Fibroblast of lung (primary cell): ENCODE data around the gene SEMA5A. TPM values are rescaled to one million over a fixed set of nuclear protein-coding genes. Genes with fewer than 3 reads are reported as not detected.

Experiments
- DNase-seq, 2 donors: peaks; one replicate each; pipeline versions ENCODE4 v3.0.0 to v3.0.0-alpha.2; 2010; ENCODE audit warnings: low read depth in 2 of 2
- H2AFZ ChIP-seq: 2 replicates; pipeline ENCODE4 v1.5.1; 2012; ENCODE audit warnings: low read length, control low read depth, inconsistent platforms
- H3K27ac ChIP-seq: 2 replicates; pipeline ENCODE4 v1.5.1; 2011; ENCODE audit warnings: low read length, control low read depth; ENCODE audit not compliant: insufficient read depth
- H3K27me3 ChIP-seq: 2 replicates; pipeline ENCODE4 v1.5.1; 2011; ENCODE audit warnings: mild to moderate bottlenecking, low read length; ENCODE audit not compliant: control insufficient read depth, insufficient read depth
- H3K36me3 ChIP-seq: 2 replicates; pipeline ENCODE4 v1.5.1; 2011; ENCODE audit warnings: low read length; ENCODE audit not compliant: control insufficient read depth, insufficient read depth
- H3K4me1 ChIP-seq: 2 replicates; pipeline ENCODE4 v1.5.1; 2011; ENCODE audit warnings: low read length; ENCODE audit not compliant: control insufficient read depth, insufficient read depth; ENCODE audit errors: extremely low read depth
- H3K4me2 ChIP-seq: 2 replicates; pipeline ENCODE4 v1.5.1; 2011; ENCODE audit warnings: low read length, control low read depth; ENCODE audit not compliant: insufficient read depth; ENCODE audit errors: extremely low read depth
- H3K4me3 ChIP-seq, 4 experiments: fragments of 200-600 bp in 1 of 4; sonication (generic) in 1 of 4; replicated peaks in 1 of 4; 2 replicates each; pipeline ENCODE4 v1.5.1; 2011 to 2016; ENCODE audit warnings: low read length in 4 of 4, low read depth in 3 of 4, mild to moderate bottlenecking in 3 of 4, control low read depth in 2 of 4, inconsistent platforms in 1 of 4, mixed read lengths in 1 of 4; ENCODE audit not compliant: insufficient read depth in 1 of 4; ENCODE audit errors: control extremely low read depth in 1 of 4
- H3K79me2 ChIP-seq: 2 replicates; pipeline ENCODE4 v1.5.1; 2012; ENCODE audit warnings: mild to moderate bottlenecking, low read length, inconsistent platforms; ENCODE audit not compliant: control insufficient read depth, insufficient read depth
- H3K9ac ChIP-seq: 2 replicates; pipeline ENCODE4 v1.5.1; 2011; ENCODE audit warnings: mild to moderate bottlenecking, low read length, control low read depth; ENCODE audit not compliant: insufficient read depth
- H3K9me3 ChIP-seq: 2 replicates; pipeline ENCODE4 v1.5.1; 2012; ENCODE audit warnings: low read depth, low read length; ENCODE audit not compliant: control insufficient read depth, insufficient read depth
- H4K20me1 ChIP-seq: 2 replicates; pipeline ENCODE4 v1.5.1; 2011; ENCODE audit warnings: low read length; ENCODE audit not compliant: control insufficient read depth, insufficient read depth; ENCODE audit errors: extremely low read depth
- EZH2 ChIP-seq: IDR thresholded peaks from 2 replicates; pipeline ENCODE4 v1.5.1; 2012; ENCODE audit warnings: low read length, control low read depth, mild to moderate bottlenecking; ENCODE audit errors: missing control alignments
- polyA plus RNA-seq, 2 donors: library from polyadenylated mRNA; depleted of rRNA in 1 of 2; stranded (reverse) in 1 of 2; unstranded in 1 of 2; fragments of >200 nt; gene quantifications; 2 replicates each; pipeline ENCODE4 v1.2.1, GENCODE V29; 2011 to 2012; ENCODE audit warnings: missing spikeins in 1 of 2
- total RNA-seq: library from RNA; depleted of rRNA; stranded (reverse); fragments of >200 nt; gene quantifications from 2 replicates; pipeline ENCODE4 v1.2.1, GENCODE V29; 2014
- TF ChIP-seq, protein P1 (sequence below), 2 donors: IDR thresholded peaks in 1 of 2; conservative IDR thresholded peaks in 1 of 2; 1 replicate in 1 of 2; 2 replicates in 1 of 2; pipeline ENCODE4 v1.5.1; 2011 to 2012; ENCODE audit warnings: low read length in 2 of 2, control low read depth in 1 of 2, inconsistent platforms in 1 of 2, low read depth in 1 of 2, mild to moderate bottlenecking in 1 of 2

Gene SEMA5A
- total and polyA plus RNA-seq, 2 donors (not counting 1 experiment from before 2014, with no cell fraction given) = 30.6 to 49.0 TPM

DNA sequence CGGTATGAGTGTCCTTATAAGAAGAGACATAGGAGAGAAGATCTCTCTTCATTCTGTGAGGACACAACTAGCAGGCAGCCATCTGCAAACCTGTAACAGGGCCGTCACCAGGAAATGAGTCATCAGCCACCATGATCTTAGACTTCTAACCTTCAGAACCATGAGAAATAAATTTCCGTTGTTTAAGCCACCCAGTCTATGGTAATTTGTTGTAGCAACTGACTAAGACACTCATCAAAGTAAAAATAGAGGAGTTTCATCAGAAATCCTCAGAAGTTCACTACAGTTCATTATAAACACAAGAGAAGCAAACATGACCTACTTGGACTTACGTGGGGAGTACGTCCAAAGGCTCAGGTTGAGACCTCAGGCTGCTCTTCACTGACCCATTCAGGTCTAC lies 357.7 kb downstream of the SEMA5A start:
- TF ChIP-seq, protein P1, sequence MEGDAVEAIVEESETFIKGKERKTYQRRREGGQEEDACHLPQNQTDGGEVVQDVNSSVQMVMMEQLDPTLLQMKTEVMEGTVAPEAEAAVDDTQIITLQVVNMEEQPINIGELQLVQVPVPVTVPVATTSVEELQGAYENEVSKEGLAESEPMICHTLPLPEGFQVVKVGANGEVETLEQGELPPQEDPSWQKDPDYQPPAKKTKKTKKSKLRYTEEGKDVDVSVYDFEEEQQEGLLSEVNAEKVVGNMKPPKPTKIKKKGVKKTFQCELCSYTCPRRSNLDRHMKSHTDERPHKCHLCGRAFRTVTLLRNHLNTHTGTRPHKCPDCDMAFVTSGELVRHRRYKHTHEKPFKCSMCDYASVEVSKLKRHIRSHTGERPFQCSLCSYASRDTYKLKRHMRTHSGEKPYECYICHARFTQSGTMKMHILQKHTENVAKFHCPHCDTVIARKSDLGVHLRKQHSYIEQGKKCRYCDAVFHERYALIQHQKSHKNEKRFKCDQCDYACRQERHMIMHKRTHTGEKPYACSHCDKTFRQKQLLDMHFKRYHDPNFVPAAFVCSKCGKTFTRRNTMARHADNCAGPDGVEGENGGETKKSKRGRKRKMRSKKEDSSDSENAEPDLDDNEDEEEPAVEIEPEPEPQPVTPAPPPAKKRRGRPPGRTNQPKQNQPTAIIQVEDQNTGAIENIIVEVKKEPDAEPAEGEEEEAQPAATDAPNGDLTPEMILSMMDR (conservative IDR thresholded peaks at IDR 0.05 in 1 of 2, IDR thresholded peaks at IDR 0.05 in 1 of 2; ENCODE audit: low read depth in 1 of 2, low read length in 2 of 2) = no peak
- TF ChIP-seq EZH2 = no peak
- H3K4me2 ChIP-seq = no peak overlapping the region
- no peak overlapping the region for H3K9ac ChIP-seq
- H3K79me2 ChIP-seq = no peaks in the 10 kb centered on the region
- peaks cover 9% of the 10 kb centered on the region for H3K4me1 ChIP-seq
- DNase-seq = peak; percentile 86 to 89
- H3K27me3 ChIP-seq = no peaks in the 10 kb centered on the region
- H3K36me3 ChIP-seq = no peaks in the 10 kb centered on the region
- H3K4me3 ChIP-seq = no peak overlapping the region
- H3K27ac ChIP-seq = peak overlapping the region; percentile 81
- no peaks in the 10 kb centered on the region for H4K20me1 ChIP-seq
- H2AFZ ChIP-seq = no peak overlapping the region
- H3K9me3 ChIP-seq = no peaks in the 10 kb centered on the region

DNA sequence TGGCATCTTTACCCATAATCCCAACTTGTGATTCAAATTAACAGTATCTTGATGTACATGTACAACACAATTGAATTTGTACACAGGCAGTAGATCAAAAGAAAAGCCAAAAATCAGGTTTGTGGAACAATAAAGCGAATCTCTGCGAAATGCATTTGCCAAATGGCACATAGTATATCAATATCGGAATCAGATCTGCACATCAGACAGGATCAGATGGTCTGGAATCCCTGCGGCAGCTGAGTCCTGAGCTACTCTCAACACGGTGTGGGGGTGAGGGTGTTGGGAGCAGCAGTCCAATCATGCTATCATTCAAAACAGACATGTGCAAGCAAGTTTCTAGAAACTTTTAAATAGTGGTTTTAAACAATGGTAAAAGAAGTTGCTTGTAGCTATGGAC lies 358.3 kb downstream of the SEMA5A start:
- no peak for DNase-seq
- TF ChIP-seq, protein P1 (conservative IDR thresholded peaks at IDR 0.05 in 1 of 2, IDR thresholded peaks at IDR 0.05 in 1 of 2; ENCODE audit: low read depth in 1 of 2, low read length in 2 of 2) = no peak
- TF ChIP-seq EZH2 = no peak
- H3K4me1 ChIP-seq = peaks cover 9% of the 10 kb centered on the region
- no peaks in the 10 kb centered on the region for H3K79me2 ChIP-seq
- no peak overlapping the region for H3K4me3 ChIP-seq
- H3K9ac ChIP-seq = no peak overlapping the region
- H3K9me3 ChIP-seq = no peaks in the 10 kb centered on the region
- peak overlapping the region; percentile 81 for H3K27ac ChIP-seq
- no peaks in the 10 kb centered on the region for H3K27me3 ChIP-seq
- no peaks in the 10 kb centered on the region for H4K20me1 ChIP-seq
- no peak overlapping the region for H3K4me2 ChIP-seq
- H2AFZ ChIP-seq = no peak overlapping the region
- no peaks in the 10 kb centered on the region for H3K36me3 ChIP-seq

DNA sequence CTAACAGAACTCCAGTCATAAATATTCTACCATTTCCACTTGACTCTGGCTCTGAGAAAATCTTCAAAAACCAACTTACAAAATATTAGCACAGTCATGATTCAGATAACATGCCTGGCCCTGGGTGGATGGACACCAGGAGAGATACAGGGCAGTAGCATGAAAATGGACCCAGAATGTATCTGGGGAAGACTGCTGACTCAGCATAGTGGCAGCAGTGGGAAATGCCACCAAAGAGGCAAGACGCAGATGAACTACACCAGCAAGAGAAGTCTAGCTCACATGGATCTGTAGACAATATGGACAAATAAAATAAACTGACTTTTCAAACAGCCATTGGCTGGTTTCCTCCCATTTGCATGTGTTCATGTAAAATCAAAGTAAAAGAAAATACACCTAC lies 359.8 kb downstream of the SEMA5A start:
- H3K9ac ChIP-seq = no peak overlapping the region
- no peaks in the 10 kb centered on the region for H4K20me1 ChIP-seq
- H3K79me2 ChIP-seq = no peaks in the 10 kb centered on the region
- H3K4me3 ChIP-seq = no peak overlapping the region
- H3K4me1 ChIP-seq = peaks cover 9% of the 10 kb centered on the region
- no peak overlapping the region for H3K27ac ChIP-seq
- no peaks in the 10 kb centered on the region for H3K27me3 ChIP-seq
- DNase-seq = no peak
- TF ChIP-seq EZH2 = no peak
- TF ChIP-seq, protein P1 (conservative IDR thresholded peaks at IDR 0.05 in 1 of 2, IDR thresholded peaks at IDR 0.05 in 1 of 2; ENCODE audit: low read depth in 1 of 2, low read length in 2 of 2) = no peak
- H3K36me3 ChIP-seq = no peaks in the 10 kb centered on the region
- H3K9me3 ChIP-seq = no peaks in the 10 kb centered on the region
- no peak overlapping the region for H2AFZ ChIP-seq
- H3K4me2 ChIP-seq = no peak overlapping the region
